CD4-positive, alpha-beta T cell (primary cell): ENCODE data around the gene KCNQ1. TPM values are rescaled to one million over a fixed set of nuclear protein-coding genes. Genes with fewer than 3 reads are reported as not detected.

Experiments
- ATAC-seq: fragments of 200-7000 bp; cut with Tn5 transposase; one replicate; pipeline ENCODE4 v1.10.0; 2022; ENCODE audit warnings: mild to moderate bottlenecking; ENCODE audit not compliant: poor library complexity
- CTCF ChIA-PET: fragments of 350-600 bp; sonication (Branson Sonifier 250); formaldehyde crosslinking; loops from one replicate; lab custom pipeline; 2021; ENCODE audit warnings: antibody characterized with exemption, inconsistent platforms; lab: Charles Lee
- POLR2A ChIA-PET: fragments of 350-600 bp; sonication (Branson Sonifier 250); formaldehyde crosslinking; loops from one replicate; lab custom pipeline; 2021; ENCODE audit warnings: antibody characterized with exemption, inconsistent platforms; lab: Charles Lee
- DNase-seq, 14 experiments: peaks; one replicate each; pipeline ENCODE4 v3.0.0-alpha.2; 2013 to 2020; ENCODE audit warnings: mixed read lengths in 2 of 14
- H3K27ac ChIP-seq, 2 donors: one replicate each; pipeline versions ENCODE4 v1.5.1 to v1.7.0; 2013; ENCODE audit warnings: low read length in 2 of 2, low read depth in 1 of 2, mild to moderate bottlenecking in 1 of 2
- H3K27me3 ChIP-seq, 2 experiments: 1 replicate in 1 of 2; 2 replicates in 1 of 2; pipeline versions ENCODE4 v1.6.1 to v1.7.0; 2013; ENCODE audit warnings: low read length in 2 of 2, control low read depth in 1 of 2, mild to moderate bottlenecking in 1 of 2, moderate library complexity in 1 of 2; ENCODE audit not compliant: insufficient read depth in 2 of 2, control insufficient read depth in 1 of 2
- H3K36me3 ChIP-seq: one replicate; pipeline ENCODE4 v1.6.1; 2013; ENCODE audit warnings: low read length, control low read depth; ENCODE audit not compliant: insufficient read depth
- H3K4me1 ChIP-seq: one replicate; pipeline ENCODE4 v1.6.1; 2013; ENCODE audit warnings: low read length, control low read depth; ENCODE audit not compliant: insufficient read depth
- H3K4me3 ChIP-seq: one replicate; pipeline ENCODE4 v1.5.1; 2013; ENCODE audit warnings: mild to moderate bottlenecking, low read length, moderate library complexity
- H3K9me3 ChIP-seq, 2 experiments: 1 replicate in 1 of 2; 2 replicates in 1 of 2; pipeline versions ENCODE4 v1.6.1 to v1.7.0; 2013; ENCODE audit warnings: low read length in 2 of 2, mild to moderate bottlenecking in 2 of 2, control low read depth in 1 of 2, moderate library complexity in 1 of 2; ENCODE audit not compliant: control insufficient read depth in 1 of 2, insufficient read depth in 1 of 2
- H3K27ac Mint-ChIP-seq: one replicate; pipeline ENCODE4 v1.8.0; 2020; ENCODE audit warnings: mixed read lengths
- H3K27me3 Mint-ChIP-seq: one replicate; pipeline ENCODE4 v1.8.0; 2021; ENCODE audit warnings: mixed read lengths
- H3K36me3 Mint-ChIP-seq: one replicate; pipeline ENCODE4 v1.8.0; 2021; ENCODE audit warnings: low read depth, mixed read lengths
- H3K4me1 Mint-ChIP-seq: one replicate; pipeline ENCODE4 v1.8.0; 2021; ENCODE audit warnings: low read depth, mixed read lengths
- H3K4me3 Mint-ChIP-seq: one replicate; pipeline ENCODE4 v1.8.0; 2020; ENCODE audit warnings: mild to moderate bottlenecking, mixed read lengths
- H3K9me3 Mint-ChIP-seq: one replicate; pipeline ENCODE4 v1.8.0; 2020; ENCODE audit warnings: mixed read lengths
- intact Hi-C, 2 experiments: fragments of 100-400 bp; cut with DNase I in 1 of 2; cut with micrococcal nuclease in 1 of 2; formaldehyde crosslinking; loops; one replicate each; pipeline versions ENCODE4 v1.15.1 to v1.9.0; 2023 to 2025; cut with DNase I, micrococcal nuclease
- total RNA-seq, 174 experiments: library from RNA in 2 of 174; stranded (reverse) in 2 of 174; gene quantifications; one replicate each; pipeline ENCODE4 v1.2.3 and lab custom pipeline; 2021 to 2026
- TF ChIP-seq, protein P1 (sequence below): fragments of 200-600 bp; IDR thresholded peaks from one replicate; pipeline ENCODE4 v1.8.0; 2022; ENCODE audit warnings: antibody characterized with exemption, mild to moderate bottlenecking

KCNQ1 gene
- total RNA-seq, 2 experiments from 2014 or later, result 31.3 to 33.1 TPM

DNA sequence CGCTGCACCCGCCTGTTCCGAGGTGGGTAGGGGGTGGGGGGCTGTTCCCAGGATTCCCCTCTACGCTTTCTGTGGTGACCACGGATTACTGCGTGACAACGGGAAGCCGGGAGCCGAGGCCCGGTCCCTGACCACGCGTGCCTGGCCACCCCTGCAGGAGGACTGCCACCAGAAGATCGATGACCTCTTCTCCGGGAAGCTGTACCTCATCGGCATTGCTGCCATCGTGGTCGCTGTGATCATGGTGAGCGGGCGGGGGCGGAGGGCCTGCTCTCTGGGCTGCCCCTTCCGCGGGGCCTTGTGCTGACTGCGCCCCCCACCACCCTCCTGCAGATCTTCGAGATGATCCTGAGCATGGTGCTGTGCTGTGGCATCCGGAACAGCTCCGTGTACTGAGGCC is 48.3 kb upstream of the KCNQ1 start:
- peaks cover 46% of the 10 kb centered on the region for H3K36me3 ChIP-seq
- no peaks in the 10 kb centered on the region for H3K27me3 Mint-ChIP-seq
- intact Hi-C loops, result loop anchor here in 1 of 2 experiments (10.0 kb wide), 1 partner anchor 542 kb away; the partner anchor contains the start of gene LSP1
- TF ChIP-seq, protein P1, sequence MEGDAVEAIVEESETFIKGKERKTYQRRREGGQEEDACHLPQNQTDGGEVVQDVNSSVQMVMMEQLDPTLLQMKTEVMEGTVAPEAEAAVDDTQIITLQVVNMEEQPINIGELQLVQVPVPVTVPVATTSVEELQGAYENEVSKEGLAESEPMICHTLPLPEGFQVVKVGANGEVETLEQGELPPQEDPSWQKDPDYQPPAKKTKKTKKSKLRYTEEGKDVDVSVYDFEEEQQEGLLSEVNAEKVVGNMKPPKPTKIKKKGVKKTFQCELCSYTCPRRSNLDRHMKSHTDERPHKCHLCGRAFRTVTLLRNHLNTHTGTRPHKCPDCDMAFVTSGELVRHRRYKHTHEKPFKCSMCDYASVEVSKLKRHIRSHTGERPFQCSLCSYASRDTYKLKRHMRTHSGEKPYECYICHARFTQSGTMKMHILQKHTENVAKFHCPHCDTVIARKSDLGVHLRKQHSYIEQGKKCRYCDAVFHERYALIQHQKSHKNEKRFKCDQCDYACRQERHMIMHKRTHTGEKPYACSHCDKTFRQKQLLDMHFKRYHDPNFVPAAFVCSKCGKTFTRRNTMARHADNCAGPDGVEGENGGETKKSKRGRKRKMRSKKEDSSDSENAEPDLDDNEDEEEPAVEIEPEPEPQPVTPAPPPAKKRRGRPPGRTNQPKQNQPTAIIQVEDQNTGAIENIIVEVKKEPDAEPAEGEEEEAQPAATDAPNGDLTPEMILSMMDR, result no peak
- peaks cover 28% of the 10 kb centered on the region for H3K4me1 ChIP-seq
- ChIA-PET POLR2A (no interaction called here), CTCF (no interaction called here)
- H3K27ac Mint-ChIP-seq, result no peak overlapping the region
- no peak overlapping the region for H3K4me3 ChIP-seq
- H3K27me3 ChIP-seq, result no peaks in the 10 kb centered on the region
- peaks cover 16% of the 10 kb centered on the region for H3K36me3 Mint-ChIP-seq
- H3K4me3 Mint-ChIP-seq, result no peak overlapping the region
- DNase-seq (no peak), ATAC-seq (no peak)
- no peak overlapping the region for H3K27ac ChIP-seq
- H3K4me1 Mint-ChIP-seq, result peaks cover 16% of the 10 kb centered on the region
- H3K9me3 Mint-ChIP-seq, result no peaks in the 10 kb centered on the region
- no peaks in the 10 kb centered on the region for H3K9me3 ChIP-seq

GRCh38 chr11:2397005-2397404 is 47.8 kb upstream of the KCNQ1 start:
- Histone ChIP-seq H3K4me3 (no peak overlapping the region), H3K36me3 (peaks cover 41% of the 10 kb centered on the region), H3K27ac (no peak overlapping the region), H3K27me3 (no peaks in the 10 kb centered on the region), H3K4me1 (peaks cover 30% of the 10 kb centered on the region), H3K9me3 (no peaks in the 10 kb centered on the region)
- no peak for ATAC-seq
- H3K4me1 Mint-ChIP-seq, result peaks cover 17% of the 10 kb centered on the region
- H3K36me3 Mint-ChIP-seq, result peaks cover 19% of the 10 kb centered on the region
- H3K4me3 Mint-ChIP-seq, result peak overlapping the region; percentile 31
- TF ChIP-seq, protein P1, result no peak
- intact Hi-C loops, result loop anchor here in 1 of 2 experiments (10.0 kb wide), 1 partner anchor 542 kb away; the partner anchor contains the start of gene LSP1
- ChIA-PET CTCF (no interaction called here), POLR2A (no interaction called here)
- H3K27ac Mint-ChIP-seq, result peak overlapping the region; percentile 74
- no peaks in the 10 kb centered on the region for H3K27me3 Mint-ChIP-seq
- no peak for DNase-seq
- no peaks in the 10 kb centered on the region for H3K9me3 Mint-ChIP-seq

GRCh38 chr11:2398664-2399355 is 46.0 kb upstream of the KCNQ1 start:
- ATAC-seq (no peak), DNase-seq (no peak)
- H3K9me3 ChIP-seq, result no peaks in the 10 kb centered on the region
- H3K36me3 ChIP-seq, result peaks cover 46% of the 10 kb centered on the region
- Mint-ChIP-seq H3K4me3 (peak overlapping the region; percentile 98), H3K36me3 (peaks cover 29% of the 10 kb centered on the region), H3K27ac (peak overlapping the region; percentile 97), H3K9me3 (no peaks in the 10 kb centered on the region), H3K27me3 (no peaks in the 10 kb centered on the region), H3K4me1 (peaks cover 17% of the 10 kb centered on the region)
- TF ChIP-seq, protein P1, result no peak
- H3K27me3 ChIP-seq, result no peaks in the 10 kb centered on the region
- CTCF ChIA-PET, result interaction anchor here (1.0 kb wide), 1 partner anchor 12 kb away, joined by 5 read pairs; no protein-coding TSS in a partner anchor
- intact Hi-C loops, result loop anchor here in 1 of 2 experiments (1.0 to 10.0 kb wide), 2 partner anchors 21 to 544 kb away; partner anchors contain the start of gene LSP1
- POLR2A ChIA-PET, result interaction anchor here (0.6 to 2.6 kb wide), 3 partner anchors 12 to 1792 kb away, joined by 3 to 24 read pairs (median 20); partner anchors contain the start of genes C11orf21 and TSPAN32
- peak overlapping the region; percentile 95 to 99 for H3K27ac ChIP-seq
- H3K4me1 ChIP-seq, result peaks cover 35% of the 10 kb centered on the region
- no peak overlapping the region for H3K4me3 ChIP-seq
